ENCODE measurements around the gene GRIP1.

DNA sequence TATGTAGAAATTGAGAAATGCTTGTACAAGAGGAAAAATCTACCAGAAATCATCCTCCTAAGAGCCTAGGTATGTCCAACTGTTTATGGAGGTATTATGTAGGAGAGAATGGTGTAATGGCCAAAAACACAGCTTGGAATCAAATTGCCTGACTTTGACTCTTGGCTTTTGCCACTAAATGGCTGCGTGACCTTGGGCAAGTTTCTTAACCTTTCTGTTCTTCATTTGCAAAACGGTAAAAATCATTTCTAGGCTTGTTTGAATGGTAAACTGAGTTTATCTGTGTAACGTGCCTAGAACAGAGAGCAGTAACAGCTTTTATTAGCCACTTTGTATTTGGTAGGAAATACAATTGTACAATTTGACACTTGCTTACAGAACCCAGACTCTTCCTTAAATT, 4.9 kb upstream of the GRIP1 start:
- TF ChIP-seq, protein P1, sequence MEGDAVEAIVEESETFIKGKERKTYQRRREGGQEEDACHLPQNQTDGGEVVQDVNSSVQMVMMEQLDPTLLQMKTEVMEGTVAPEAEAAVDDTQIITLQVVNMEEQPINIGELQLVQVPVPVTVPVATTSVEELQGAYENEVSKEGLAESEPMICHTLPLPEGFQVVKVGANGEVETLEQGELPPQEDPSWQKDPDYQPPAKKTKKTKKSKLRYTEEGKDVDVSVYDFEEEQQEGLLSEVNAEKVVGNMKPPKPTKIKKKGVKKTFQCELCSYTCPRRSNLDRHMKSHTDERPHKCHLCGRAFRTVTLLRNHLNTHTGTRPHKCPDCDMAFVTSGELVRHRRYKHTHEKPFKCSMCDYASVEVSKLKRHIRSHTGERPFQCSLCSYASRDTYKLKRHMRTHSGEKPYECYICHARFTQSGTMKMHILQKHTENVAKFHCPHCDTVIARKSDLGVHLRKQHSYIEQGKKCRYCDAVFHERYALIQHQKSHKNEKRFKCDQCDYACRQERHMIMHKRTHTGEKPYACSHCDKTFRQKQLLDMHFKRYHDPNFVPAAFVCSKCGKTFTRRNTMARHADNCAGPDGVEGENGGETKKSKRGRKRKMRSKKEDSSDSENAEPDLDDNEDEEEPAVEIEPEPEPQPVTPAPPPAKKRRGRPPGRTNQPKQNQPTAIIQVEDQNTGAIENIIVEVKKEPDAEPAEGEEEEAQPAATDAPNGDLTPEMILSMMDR (IDR thresholded peaks at IDR 0.05; ENCODE audit: low read length) = no peak
- TF ChIP-seq EZH2 (optimal IDR thresholded peaks at IDR 0.05; ENCODE audit: low read depth, low read length) = no peak
- no peak for TF ChIP-seq EZH2phosphoT487 (IDR thresholded peaks at IDR 0.05; ENCODE audit: low read length)
